ENCODE measurements around the gene KCNJ8. TPM values are rescaled to one million over a fixed set of nuclear protein-coding genes. Genes with fewer than 3 reads are reported as not detected.
"Not testable (repeated sequence)": the region's sequence is repeated elsewhere in the genome, so short reads cannot be mapped to it uniquely, and the experiment has no call there.

Gene KCNJ8
- polyA plus RNA-seq, 3 donors: 21.1 to 22.3 (median 22.2) TPM

GRCh38 chr12:21788089-21788983 is 13.8 kb upstream of the KCNJ8 start:
- no peak for DNase-seq (ENCODE audit: low read depth in 3 of 3, low spot score in 2 of 3)

DNA sequence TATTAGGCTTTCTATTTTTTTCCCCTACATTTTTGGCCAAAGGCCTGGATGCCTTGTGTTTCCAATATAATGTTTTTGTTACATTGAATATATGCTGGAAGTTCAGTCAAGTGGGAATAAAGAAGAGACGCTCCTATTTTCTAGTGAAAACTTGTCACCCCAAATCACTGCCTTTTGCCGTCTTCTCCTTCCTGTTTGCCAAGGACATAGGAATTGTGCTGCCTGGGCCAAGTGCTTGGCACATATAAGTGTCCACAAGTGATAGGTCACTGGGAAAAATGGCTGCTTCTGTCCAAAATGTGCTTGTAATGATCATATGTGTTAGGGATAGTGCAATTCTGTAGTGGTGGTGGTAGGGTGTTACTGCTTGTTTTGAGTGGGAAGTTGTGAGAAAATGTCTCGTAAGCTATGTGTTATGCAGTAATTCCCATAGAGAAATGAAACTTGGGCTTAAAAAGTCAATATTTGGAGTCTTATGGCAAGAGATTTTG is 11.6 kb upstream of the KCNJ8 start:
- DNase-seq (ENCODE audit: low read depth in 3 of 3, low spot score in 2 of 3): no peak

DNA sequence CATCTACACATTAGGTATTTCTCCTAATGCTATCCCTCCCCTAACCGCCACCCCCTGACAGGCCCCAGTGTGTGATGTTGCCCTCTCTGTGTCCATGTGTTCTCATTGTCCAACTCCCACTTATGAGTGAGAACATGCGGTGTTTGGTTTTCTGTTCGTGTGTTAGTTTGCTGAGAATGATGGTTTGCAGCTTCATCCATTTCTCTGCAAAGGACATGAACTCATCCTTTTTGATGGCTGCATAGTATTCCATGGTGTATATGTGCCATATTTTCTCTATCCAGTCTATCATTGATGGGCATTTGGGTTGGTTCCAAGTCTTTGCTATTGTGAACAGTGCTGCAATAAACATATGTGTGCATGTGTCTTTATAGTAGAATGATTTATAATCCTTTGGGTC is 8.2 kb upstream of the KCNJ8 start:
- not testable (repeated sequence) for DNase-seq (ENCODE audit: low read depth in 3 of 3, low spot score in 2 of 3)

DNA sequence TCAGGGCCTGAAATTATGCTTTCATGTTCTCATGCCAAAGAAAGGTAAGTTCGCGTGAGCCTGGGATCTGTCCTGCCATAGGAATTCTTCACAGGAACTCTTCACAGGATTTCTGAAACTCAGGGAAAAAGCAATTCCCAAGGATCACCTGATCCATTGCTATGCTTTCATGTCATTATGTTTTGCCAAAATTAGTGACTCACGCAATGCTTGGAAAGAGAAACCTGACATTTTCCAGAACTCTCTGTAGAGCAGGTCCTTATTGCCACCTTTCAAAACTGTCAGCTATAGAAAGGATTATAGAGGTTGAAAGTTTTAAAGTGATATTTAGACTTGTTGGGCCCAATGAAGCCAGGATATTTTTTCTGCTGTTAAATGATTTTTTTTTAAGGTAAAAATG is 6.3 kb upstream of the KCNJ8 start:
- no peak for DNase-seq (ENCODE audit: low read depth in 3 of 3, low spot score in 2 of 3)

GRCh38 chr12:21776175-21776574 is 1.7 kb upstream of the KCNJ8 start:
- no peak for DNase-seq (ENCODE audit: low read depth in 3 of 3, low spot score in 2 of 3)

GRCh38 chr12:21775133-21775820 is 771 bp upstream of the KCNJ8 start:
- no peak for DNase-seq (ENCODE audit: low read depth in 3 of 3, low spot score in 2 of 3)

- DNase-seq (ENCODE audit: low read depth in 3 of 3, low spot score in 2 of 3): no peak
Measured at GRCh38 chr12:21773806-21774205, 700 bp downstream of the KCNJ8 start.

GRCh38 chr12:21773263-21773741 is 1.2 kb downstream of the KCNJ8 start:
- DNase-seq (ENCODE audit: low read depth in 3 of 3, low spot score in 2 of 3): peak in 1 of 3 donors; percentile 52

DNA sequence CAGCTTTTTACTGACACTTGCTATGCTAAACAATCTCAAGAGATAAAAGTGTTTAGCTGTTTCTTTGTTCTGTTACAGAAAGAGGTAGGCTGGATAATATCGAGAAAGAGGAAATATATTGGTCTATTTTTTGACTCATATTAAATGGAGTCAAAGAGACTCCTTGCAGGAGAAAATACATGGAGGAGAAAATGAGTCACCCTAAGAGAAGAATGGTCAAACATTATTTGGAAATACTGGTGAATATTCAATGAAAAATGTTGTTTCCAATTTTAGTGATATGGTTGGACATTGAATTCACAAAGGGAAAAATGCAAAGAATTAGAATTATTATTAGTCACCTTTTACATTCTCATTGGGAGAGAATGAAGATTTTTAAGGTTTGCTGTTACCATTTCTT is 3.2 kb downstream of the KCNJ8 start:
- DNase-seq (ENCODE audit: low read depth in 3 of 3, low spot score in 2 of 3): no peak

DNA sequence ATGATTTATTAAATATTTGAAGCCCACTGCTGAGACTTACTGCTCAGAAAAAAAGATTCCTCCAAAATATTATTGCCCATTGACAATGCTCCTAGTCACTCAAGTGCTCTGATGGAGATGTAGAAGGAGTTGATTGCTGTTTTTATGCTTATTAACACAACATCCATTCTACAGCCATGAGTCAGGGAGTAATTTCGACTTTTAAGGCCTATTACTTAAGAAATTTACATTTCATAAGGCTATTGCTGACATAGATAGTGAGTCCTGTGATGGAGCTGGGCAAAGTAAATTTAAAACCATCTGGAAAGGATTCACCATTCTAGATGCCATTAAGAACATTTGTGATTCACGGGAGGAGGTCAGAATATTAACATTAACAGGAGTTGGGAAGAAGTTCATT is 5.2 kb downstream of the KCNJ8 start:
- DNase-seq (ENCODE audit: low read depth in 3 of 3, low spot score in 2 of 3): no peak

GRCh38 chr12:21766403-21766802 is 8.1 kb downstream of the KCNJ8 start:
- no peak for DNase-seq (ENCODE audit: low read depth in 3 of 3, low spot score in 2 of 3)

GRCh38 chr12:21764950-21765349 is 9.6 kb downstream of the KCNJ8 start:
- DNase-seq (ENCODE audit: low read depth in 3 of 3, low spot score in 2 of 3): no peak

DNA sequence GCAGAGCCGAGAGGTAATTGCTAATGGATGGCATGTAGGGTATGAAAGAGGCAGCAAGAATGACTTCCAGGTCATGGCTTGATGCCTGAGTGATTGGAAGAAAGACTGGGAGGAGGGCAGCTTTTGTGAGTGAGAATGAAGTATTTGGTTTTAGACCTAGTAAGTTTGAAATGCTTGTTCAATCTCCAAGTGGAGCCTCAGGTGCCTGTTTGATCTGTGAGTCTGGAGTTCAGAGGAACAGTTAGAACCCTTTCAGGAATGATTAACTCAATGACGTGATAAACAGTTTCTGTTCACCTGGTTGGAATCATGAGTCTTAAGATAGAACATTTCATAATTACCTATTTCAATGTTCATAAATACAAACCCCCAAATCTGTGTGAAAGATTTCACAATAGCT is 10.4 kb downstream of the KCNJ8 start:
- DNase-seq (ENCODE audit: low read depth in 3 of 3, low spot score in 2 of 3): no peak

DNA sequence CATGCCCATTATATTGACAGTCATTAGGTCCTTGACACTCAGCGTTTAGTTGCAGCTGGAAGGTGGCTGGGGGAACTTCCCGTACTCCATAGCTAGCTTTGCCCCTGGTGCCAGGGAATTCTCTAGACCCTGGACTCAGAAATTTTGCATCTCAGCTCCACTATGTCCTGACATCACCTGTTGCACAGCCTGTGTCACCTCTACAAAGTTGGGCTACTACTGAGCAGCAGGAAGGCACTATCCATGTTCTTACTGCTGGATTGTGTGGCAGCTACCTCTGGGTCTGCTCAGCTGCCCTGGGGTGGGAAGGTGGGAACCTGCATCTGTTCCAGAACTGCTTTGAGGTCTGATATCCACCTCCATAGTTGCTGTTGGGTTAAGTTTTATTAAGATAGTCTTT is 11.0 kb downstream of the KCNJ8 start:
- no peak for DNase-seq (ENCODE audit: low read depth in 3 of 3, low spot score in 2 of 3)

DNA sequence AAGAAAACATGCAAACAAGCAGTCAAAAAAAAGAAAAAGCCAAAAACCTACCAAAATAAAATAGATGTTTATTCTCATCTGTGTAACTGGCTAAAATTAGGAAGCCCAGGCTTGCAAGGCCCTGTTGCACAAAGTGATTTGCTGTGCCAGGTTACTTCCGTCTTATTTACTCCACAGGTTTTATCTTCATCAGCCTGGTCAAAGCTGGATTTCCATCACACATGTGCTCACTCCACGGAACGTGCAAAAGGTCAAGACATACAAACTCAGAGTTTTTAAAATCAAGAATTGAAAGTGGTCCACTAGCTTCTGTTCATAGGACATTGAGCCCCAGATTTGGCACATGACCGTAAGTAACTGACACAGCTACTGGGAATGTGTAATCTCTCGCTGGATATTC is 14.8 kb downstream of the KCNJ8 start:
- DNase-seq (ENCODE audit: low read depth in 3 of 3, low spot score in 2 of 3): no peak

DNA sequence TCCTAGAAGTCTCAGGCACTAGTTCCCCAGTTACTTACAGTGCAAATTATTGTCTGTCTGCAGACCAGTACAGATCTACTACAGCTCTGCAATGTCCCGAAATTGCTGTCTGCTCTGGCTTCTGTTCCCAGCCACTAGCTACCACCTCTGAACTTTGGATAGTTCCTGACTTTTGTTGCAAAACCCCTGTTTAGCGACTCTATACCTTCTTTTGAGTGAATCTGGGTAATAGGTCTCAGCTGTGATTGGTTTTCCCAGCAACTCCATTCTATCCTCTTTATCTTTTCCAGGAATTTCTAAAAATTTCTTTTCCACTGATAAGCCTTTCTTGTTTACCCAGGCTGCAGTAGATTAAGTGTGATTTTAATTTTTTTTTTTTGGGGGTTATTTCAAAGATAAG is 16.8 kb downstream of the KCNJ8 start:
- DNase-seq (ENCODE audit: low read depth in 3 of 3, low spot score in 2 of 3): no peak

- no peak for DNase-seq (ENCODE audit: low read depth in 3 of 3, low spot score in 2 of 3)
Measured at GRCh38 chr12:21756699-21757098, 17.8 kb downstream of the KCNJ8 start.

DNA sequence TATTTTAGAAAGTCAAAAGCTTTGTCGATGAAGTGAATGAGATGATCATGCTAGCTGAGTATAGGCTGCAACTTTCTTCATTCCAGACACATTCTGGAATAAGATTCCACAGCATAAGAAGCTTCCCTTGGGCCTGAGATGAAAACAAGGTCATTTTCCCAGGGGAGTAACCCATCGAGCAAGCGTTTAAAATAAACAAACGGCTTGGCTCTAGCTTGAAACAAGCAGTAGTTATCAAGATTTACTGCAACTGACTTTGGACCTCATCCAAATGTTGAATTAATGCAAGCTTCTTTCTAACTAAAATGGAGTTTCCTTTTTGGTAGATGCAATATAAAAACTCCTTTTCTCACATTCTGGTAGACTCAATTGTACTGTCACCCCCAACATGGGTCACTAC is 23.0 kb downstream of the KCNJ8 start:
- DNase-seq (ENCODE audit: low read depth in 3 of 3, low spot score in 2 of 3): peak; percentile 85 to 86 (median 85)

DNA sequence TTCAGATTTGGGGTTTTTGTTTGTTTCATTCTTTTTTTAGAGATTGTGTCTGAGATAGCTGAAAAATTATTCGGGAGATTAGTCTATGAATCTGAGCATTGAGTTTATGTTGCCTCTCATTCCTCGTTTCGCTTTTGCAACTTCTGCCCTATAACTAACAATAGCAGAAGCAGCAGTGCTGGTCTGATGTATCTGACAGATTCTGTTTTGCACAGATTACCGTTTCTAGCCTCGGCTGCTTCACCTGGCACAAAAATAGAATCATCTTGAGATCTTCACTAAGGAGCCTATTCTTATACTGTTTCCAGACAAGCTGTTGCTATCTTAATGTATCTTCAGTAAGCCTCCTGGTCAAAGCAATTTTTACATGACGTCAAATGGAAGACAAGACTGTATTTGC is 29.2 kb downstream of the KCNJ8 start:
- DNase-seq (ENCODE audit: low read depth in 3 of 3, low spot score in 2 of 3): no peak

DNA sequence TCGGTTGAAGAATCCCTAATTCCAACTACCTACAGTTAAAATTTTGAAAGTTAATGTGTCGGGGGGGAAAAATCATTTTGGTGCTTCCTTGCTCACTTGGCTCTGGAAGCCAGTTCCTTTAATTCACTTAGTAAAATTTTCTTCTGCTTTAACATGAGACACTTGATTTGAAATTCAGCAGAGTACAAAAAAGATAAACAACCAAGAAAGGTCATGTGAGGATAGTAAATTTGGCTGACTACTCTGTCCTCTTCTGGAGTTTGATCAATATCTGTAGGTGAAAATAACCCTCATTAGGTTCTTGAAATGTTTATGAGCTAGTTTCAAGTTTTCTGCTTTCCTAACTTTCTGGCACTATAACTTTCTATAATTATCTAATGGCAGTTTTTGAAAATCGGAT is 43.4 kb downstream of the KCNJ8 start:
- no peak for DNase-seq (ENCODE audit: low read depth in 3 of 3, low spot score in 2 of 3)

- DNase-seq (ENCODE audit: low read depth in 3 of 3, low spot score in 2 of 3): no peak
Measured at GRCh38 chr12:21725731-21726130, 48.8 kb downstream of the KCNJ8 start.

Data from right renal cortex interstitium (tissue), 3 donors.